ENCODE measurements around the gene RGS9BP.
"Not testable (repeated sequence)": the region's sequence is repeated elsewhere in the genome, so short reads cannot be mapped to it uniquely, and the experiment has no call there.

The RGS9BP gene

DNA sequence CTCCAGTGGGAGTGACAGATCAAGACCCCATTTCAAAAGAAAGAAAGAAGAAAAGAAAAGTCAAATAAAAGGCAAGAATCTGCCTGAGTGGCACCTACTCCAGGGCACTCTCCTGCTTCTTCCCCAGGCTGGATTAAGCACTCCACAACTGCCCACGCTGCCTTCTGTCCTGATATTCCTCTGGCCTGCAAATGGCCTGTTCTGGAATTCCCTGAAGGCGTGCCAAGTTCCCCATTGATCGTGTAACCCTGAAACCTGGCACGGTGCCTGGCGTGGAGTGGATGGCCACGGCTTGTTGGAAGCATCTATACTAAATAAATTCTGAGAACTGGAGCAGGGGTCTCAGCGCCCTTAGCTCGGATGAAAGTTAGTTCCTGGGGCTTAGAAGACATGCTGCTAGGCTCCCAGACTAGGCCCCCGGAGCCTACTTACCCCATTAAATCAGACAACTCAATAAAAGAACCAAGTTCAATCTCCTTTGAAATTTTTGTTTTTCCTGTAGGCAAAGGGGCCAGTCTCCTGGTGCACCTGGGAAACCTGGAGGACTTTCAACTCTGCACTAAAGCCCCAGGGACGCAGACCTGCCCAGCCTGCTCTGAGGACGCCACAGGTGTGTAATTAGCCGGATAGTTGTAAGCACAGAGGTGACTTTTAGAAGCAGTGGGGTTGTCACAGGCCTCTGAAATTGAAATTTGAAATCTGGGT, 22.6 kb upstream of the RGS9BP start:
- DNase-seq (ENCODE audit: low read depth) = peak; percentile 61
- TF ChIP-seq, protein P1, sequence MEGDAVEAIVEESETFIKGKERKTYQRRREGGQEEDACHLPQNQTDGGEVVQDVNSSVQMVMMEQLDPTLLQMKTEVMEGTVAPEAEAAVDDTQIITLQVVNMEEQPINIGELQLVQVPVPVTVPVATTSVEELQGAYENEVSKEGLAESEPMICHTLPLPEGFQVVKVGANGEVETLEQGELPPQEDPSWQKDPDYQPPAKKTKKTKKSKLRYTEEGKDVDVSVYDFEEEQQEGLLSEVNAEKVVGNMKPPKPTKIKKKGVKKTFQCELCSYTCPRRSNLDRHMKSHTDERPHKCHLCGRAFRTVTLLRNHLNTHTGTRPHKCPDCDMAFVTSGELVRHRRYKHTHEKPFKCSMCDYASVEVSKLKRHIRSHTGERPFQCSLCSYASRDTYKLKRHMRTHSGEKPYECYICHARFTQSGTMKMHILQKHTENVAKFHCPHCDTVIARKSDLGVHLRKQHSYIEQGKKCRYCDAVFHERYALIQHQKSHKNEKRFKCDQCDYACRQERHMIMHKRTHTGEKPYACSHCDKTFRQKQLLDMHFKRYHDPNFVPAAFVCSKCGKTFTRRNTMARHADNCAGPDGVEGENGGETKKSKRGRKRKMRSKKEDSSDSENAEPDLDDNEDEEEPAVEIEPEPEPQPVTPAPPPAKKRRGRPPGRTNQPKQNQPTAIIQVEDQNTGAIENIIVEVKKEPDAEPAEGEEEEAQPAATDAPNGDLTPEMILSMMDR (conservative IDR thresholded peaks at IDR 0.05; ENCODE audit: control insufficient read depth, insufficient read depth, low read depth, low read length) = no peak
- no peak overlapping the region for H3K4me3 ChIP-seq (ENCODE audit: control insufficient read depth, low read depth, low read length)

- H3K4me3 ChIP-seq (ENCODE audit: control insufficient read depth, low read depth, low read length) = no peak overlapping the region
- TF ChIP-seq, protein P1 (conservative IDR thresholded peaks at IDR 0.05; ENCODE audit: control insufficient read depth, insufficient read depth, low read depth, low read length) = no peak
- DNase-seq (ENCODE audit: low read depth) = no peak
Observed at GRCh38 chr19:32653599-32653915, 22.1 kb upstream of the RGS9BP start.

DNA sequence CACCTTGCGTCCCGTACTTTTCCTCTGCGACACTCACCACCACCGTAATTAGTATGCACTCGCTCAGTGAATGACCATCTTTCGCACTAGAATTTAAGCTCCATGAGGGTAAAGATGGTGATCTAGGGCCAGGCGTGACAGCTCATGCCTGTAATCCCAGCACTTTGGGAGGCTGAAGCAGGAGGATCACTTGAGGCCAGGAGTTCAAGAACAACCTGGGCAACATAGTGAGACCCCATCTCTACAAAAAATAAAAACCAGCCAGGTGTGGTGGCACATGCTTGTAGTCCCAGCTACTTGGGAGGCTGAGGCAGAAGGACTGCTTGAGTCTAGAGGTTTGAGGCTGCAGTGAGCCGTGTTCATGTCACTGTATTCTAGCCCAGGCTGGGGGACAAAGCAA, 19.3 kb upstream of the RGS9BP start:
- H3K4me3 ChIP-seq (ENCODE audit: control insufficient read depth, low read depth, low read length); DNase-seq (ENCODE audit: low read depth): not testable (repeated sequence)

DNA sequence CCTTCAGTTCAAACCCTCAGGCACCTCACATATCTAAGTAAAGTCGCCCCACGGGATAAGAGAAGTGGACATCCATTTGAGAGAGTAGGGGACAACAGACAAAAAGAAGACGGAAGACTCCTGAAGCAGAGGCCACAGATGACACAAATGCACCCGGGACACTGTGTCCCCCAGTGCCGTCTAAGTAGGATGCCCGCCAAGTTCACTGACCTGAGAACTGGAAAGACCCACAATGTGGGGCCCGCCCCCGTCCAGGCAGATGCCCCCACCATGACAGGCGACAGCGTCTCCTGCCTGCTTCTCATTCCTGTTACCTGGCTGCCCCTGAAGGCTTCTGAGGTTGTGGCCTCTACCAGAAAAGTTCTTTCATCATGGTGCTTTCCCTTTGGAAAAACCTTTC, 17.6 kb upstream of the RGS9BP start:
- H3K4me3 ChIP-seq (ENCODE audit: control insufficient read depth, low read depth, low read length) = no peak overlapping the region
- TF ChIP-seq, protein P1 (conservative IDR thresholded peaks at IDR 0.05; ENCODE audit: control insufficient read depth, insufficient read depth, low read depth, low read length) = no peak
- DNase-seq (ENCODE audit: low read depth) = no peak

- no peak for DNase-seq (ENCODE audit: low read depth)
- TF ChIP-seq, protein P1 (conservative IDR thresholded peaks at IDR 0.05; ENCODE audit: control insufficient read depth, insufficient read depth, low read depth, low read length) = no peak
- no peak overlapping the region for H3K4me3 ChIP-seq (ENCODE audit: control insufficient read depth, low read depth, low read length)
Observed at GRCh38 chr19:32658527-32658926, 17.1 kb upstream of the RGS9BP start.

DNA sequence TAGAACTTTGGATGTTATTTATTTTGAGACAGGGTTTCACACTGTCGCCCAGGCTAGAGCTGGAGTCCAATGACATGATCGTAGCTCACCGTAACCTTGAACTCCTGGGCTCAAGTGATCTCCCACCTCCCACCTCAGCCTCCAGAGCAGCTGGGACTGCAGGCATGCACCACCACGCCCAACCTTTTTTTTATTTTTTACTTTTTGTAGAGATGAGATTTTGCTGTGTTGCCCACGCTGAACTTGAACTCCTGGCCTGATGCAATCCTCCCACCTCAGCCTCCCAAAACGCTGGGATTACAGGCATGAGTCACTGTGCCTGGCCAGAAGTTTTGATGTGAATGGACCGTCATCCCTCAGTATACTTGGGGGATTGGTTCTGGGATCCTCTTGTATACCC, 14.3 kb upstream of the RGS9BP start:
- TF ChIP-seq, protein P1 (conservative IDR thresholded peaks at IDR 0.05; ENCODE audit: control insufficient read depth, insufficient read depth, low read depth, low read length) = no peak
- DNase-seq (ENCODE audit: low read depth) = no peak
- no peak overlapping the region for H3K4me3 ChIP-seq (ENCODE audit: control insufficient read depth, low read depth, low read length)

GRCh38 chr19:32662186-32662585, 13.5 kb upstream of the RGS9BP start:
- DNase-seq (ENCODE audit: low read depth) = peak; percentile 75
- no peak overlapping the region for H3K4me3 ChIP-seq (ENCODE audit: control insufficient read depth, low read depth, low read length)
- TF ChIP-seq, protein P1 (conservative IDR thresholded peaks at IDR 0.05; ENCODE audit: control insufficient read depth, insufficient read depth, low read depth, low read length) = no peak
